ENCODE results near the gene THEMIS. TPM values are rescaled to one million over a fixed set of nuclear protein-coding genes. Genes with fewer than 3 reads are reported as not detected.

Gene THEMIS
- total RNA-seq, 2 experiments from 2014 or later, result 9.5 to 11.5 TPM

- ChIA-PET POLR2A (no interaction called here), CTCF (interaction anchor here (1.0 kb wide), 1 partner anchor 85 kb away, joined by 3 read pairs; no protein-coding TSS in a partner anchor)
- Mint-ChIP-seq H3K4me1 (ENCODE audit: low read depth) (peaks cover 52% of the 10 kb centered on the region), H3K4me3 (no peak overlapping the region), H3K27ac (no peak overlapping the region), H3K9me3 (peaks cover 17% of the 10 kb centered on the region), H3K27me3 (no peaks in the 10 kb centered on the region), H3K36me3 (peaks cover 12% of the 10 kb centered on the region)
- intact Hi-C loops (cut with micrococcal nuclease), result no loop called here
- DNase-seq, result no peak
Measured at GRCh38 chr6:127768223-127768622, 132.6 kb downstream of the THEMIS start.

GRCh38 chr6:127765949-127766348, 134.9 kb downstream of the THEMIS start:
- Mint-ChIP-seq H3K27me3 (no peaks in the 10 kb centered on the region), H3K36me3 (peaks cover 9% of the 10 kb centered on the region), H3K27ac (no peak overlapping the region), H3K4me1 (ENCODE audit: low read depth) (peaks cover 65% of the 10 kb centered on the region), H3K9me3 (peaks cover 12% of the 10 kb centered on the region), H3K4me3 (no peak overlapping the region)
- DNase-seq, result no peak
- POLR2A ChIA-PET, result no interaction called here
- CTCF ChIA-PET, result no interaction called here
- intact Hi-C loops (cut with micrococcal nuclease), result no loop called here

GRCh38 chr6:127762284-127762683, 138.6 kb downstream of the THEMIS start:
- no peak overlapping the region for H3K4me3 Mint-ChIP-seq
- intact Hi-C loops (cut with micrococcal nuclease), result no loop called here

GRCh38 chr6:127761084-127761483, 139.8 kb downstream of the THEMIS start:
- POLR2A ChIA-PET, result no interaction called here
- peaks cover 7% of the 10 kb centered on the region for H3K36me3 Mint-ChIP-seq
- intact Hi-C loops (cut with micrococcal nuclease), result no loop called here
- H3K27me3 Mint-ChIP-seq, result no peaks in the 10 kb centered on the region
- H3K4me1 Mint-ChIP-seq (ENCODE audit: low read depth), result peaks cover 45% of the 10 kb centered on the region
- CTCF ChIA-PET, result interaction anchor here (1.1 kb wide), 1 partner anchor 22 kb away, joined by 3 read pairs; no protein-coding TSS in a partner anchor
- peaks cover 15% of the 10 kb centered on the region for H3K9me3 Mint-ChIP-seq
- H3K27ac Mint-ChIP-seq, result no peak overlapping the region
- DNase-seq, result no peak
- H3K4me3 Mint-ChIP-seq, result no peak overlapping the region

More at GRCh38 chr6:127762284-127762683, 138.6 kb downstream of the THEMIS start:
- Mint-ChIP-seq H3K27me3 (no peaks in the 10 kb centered on the region), H3K36me3 (peaks cover 5% of the 10 kb centered on the region), H3K9me3 (peaks cover 11% of the 10 kb centered on the region), H3K4me1 (ENCODE audit: low read depth) (peaks cover 49% of the 10 kb centered on the region), H3K27ac (no peak overlapping the region)
- DNase-seq, result no peak
- ChIA-PET POLR2A (no interaction called here), CTCF (interaction anchor here (1.2 kb wide), 1 partner anchor 25 kb away, joined by 4 read pairs; no protein-coding TSS in a partner anchor)

- intact Hi-C loops (cut with micrococcal nuclease), result loop anchor here (1.0 to 2.0 kb wide), 2 partner anchors 38 to 64 kb away; no protein-coding TSS in a partner anchor
- H3K36me3 Mint-ChIP-seq, result peaks cover under 1% of the 10 kb centered on the region
- DNase-seq, result no peak
- peaks cover 57% of the 10 kb centered on the region for H3K4me1 Mint-ChIP-seq (ENCODE audit: low read depth)
- no peak overlapping the region for H3K27ac Mint-ChIP-seq
- H3K27me3 Mint-ChIP-seq, result no peaks in the 10 kb centered on the region
- H3K9me3 Mint-ChIP-seq, result peaks cover under 1% of the 10 kb centered on the region
- POLR2A ChIA-PET, result no interaction called here
- H3K4me3 Mint-ChIP-seq, result no peak overlapping the region
- CTCF ChIA-PET, result interaction anchor here (1.1 to 1.6 kb wide), 2 partner anchors 12 to 105 kb away, joined by 3 to 8 read pairs; no protein-coding TSS in a partner anchor
Measured at GRCh38 chr6:127749095-127749494, 151.8 kb downstream of the THEMIS start.

- peak overlapping the region; percentile 44 for H3K4me3 Mint-ChIP-seq
- no peaks in the 10 kb centered on the region for H3K27me3 Mint-ChIP-seq
Measured at GRCh38 chr6:127748290-127748689, 152.6 kb downstream of the THEMIS start.

GRCh38 chr6:127738423-127738822, 162.4 kb downstream of the THEMIS start:
- H3K27ac Mint-ChIP-seq, result no peak overlapping the region
- intact Hi-C loops (cut with micrococcal nuclease), result loop anchor here (5.0 to 10.0 kb wide), 5 partner anchors 169 to 994 kb away; no protein-coding TSS in a partner anchor
- no peaks in the 10 kb centered on the region for H3K27me3 Mint-ChIP-seq
- H3K4me1 Mint-ChIP-seq (ENCODE audit: low read depth), result peaks cover 44% of the 10 kb centered on the region
- ChIA-PET POLR2A (no interaction called here), CTCF (interaction anchor here (0.6 to 3.9 kb wide), 10 partner anchors 8 to 591 kb away, joined by 3 to 52 read pairs (median 4); no protein-coding TSS in a partner anchor)
- DNase-seq, result no peak
- no peak overlapping the region for H3K4me3 Mint-ChIP-seq
- no peaks in the 10 kb centered on the region for H3K9me3 Mint-ChIP-seq
- H3K36me3 Mint-ChIP-seq, result no peaks in the 10 kb centered on the region

More at GRCh38 chr6:127748290-127748689, 152.6 kb downstream of the THEMIS start:
- intact Hi-C loops (cut with micrococcal nuclease), result loop anchor here (2.0 kb wide), 1 partner anchor 39 kb away; no protein-coding TSS in a partner anchor
- DNase-seq, result no peak
- H3K27ac Mint-ChIP-seq, result peak overlapping the region; percentile 74
- no peaks in the 10 kb centered on the region for H3K36me3 Mint-ChIP-seq
- POLR2A ChIA-PET, result no interaction called here
- H3K4me1 Mint-ChIP-seq (ENCODE audit: low read depth), result peaks cover 58% of the 10 kb centered on the region
- no peaks in the 10 kb centered on the region for H3K9me3 Mint-ChIP-seq
- CTCF ChIA-PET, result interaction anchor here (1.6 kb wide), 1 partner anchor 11 kb away, joined by 8 read pairs; no protein-coding TSS in a partner anchor

- DNase-seq, result no peak
- no peaks in the 10 kb centered on the region for H3K36me3 Mint-ChIP-seq
- H3K9me3 Mint-ChIP-seq, result no peaks in the 10 kb centered on the region
- no peak overlapping the region for H3K27ac Mint-ChIP-seq
- H3K4me1 Mint-ChIP-seq (ENCODE audit: low read depth), result peaks cover 45% of the 10 kb centered on the region
- POLR2A ChIA-PET, result no interaction called here
- no peaks in the 10 kb centered on the region for H3K27me3 Mint-ChIP-seq
- CTCF ChIA-PET, result interaction anchor here (0.6 to 3.9 kb wide), 33 partner anchors 9 to 783 kb away, joined by 3 to 52 read pairs (median 4); partner anchors contain the start of gene PTPRK
- intact Hi-C loops (cut with micrococcal nuclease), result loop anchor here (1.0 to 10.0 kb wide), 10 partner anchors 75 to 1515 kb away; no protein-coding TSS in a partner anchor
- no peak overlapping the region for H3K4me3 Mint-ChIP-seq
Measured at GRCh38 chr6:127737768-127738167, 163.1 kb downstream of the THEMIS start.

- peaks cover 44% of the 10 kb centered on the region for H3K4me1 Mint-ChIP-seq (ENCODE audit: low read depth)
- intact Hi-C loops (cut with micrococcal nuclease), result loop anchor here (1.0 to 10.0 kb wide), 10 partner anchors 76 to 1516 kb away; no protein-coding TSS in a partner anchor
- peak; percentile 30 for DNase-seq
- no peaks in the 10 kb centered on the region for H3K9me3 Mint-ChIP-seq
- no peaks in the 10 kb centered on the region for H3K27me3 Mint-ChIP-seq
- POLR2A ChIA-PET, result no interaction called here
- CTCF ChIA-PET, result interaction anchor here (0.6 to 3.9 kb wide), 44 partner anchors 10 to 783 kb away, joined by 3 to 52 read pairs (median 4); partner anchors contain the start of gene PTPRK
- peak overlapping the region; percentile 25 for H3K27ac Mint-ChIP-seq
- H3K36me3 Mint-ChIP-seq, result no peaks in the 10 kb centered on the region
- no peak overlapping the region for H3K4me3 Mint-ChIP-seq
Measured at GRCh38 chr6:127737009-127737486, 163.8 kb downstream of the THEMIS start.

- Mint-ChIP-seq H3K27me3 (no peaks in the 10 kb centered on the region), H3K9me3 (no peaks in the 10 kb centered on the region), H3K36me3 (no peaks in the 10 kb centered on the region), H3K27ac (no peak overlapping the region), H3K4me1 (ENCODE audit: low read depth) (peaks cover 34% of the 10 kb centered on the region), H3K4me3 (no peak overlapping the region)
- ChIA-PET CTCF (no interaction called here), POLR2A (no interaction called here)
- intact Hi-C loops (cut with micrococcal nuclease), result loop anchor here (10.0 kb wide), 2 partner anchors 248 to 442 kb away; no protein-coding TSS in a partner anchor
- DNase-seq, result no peak
Measured at GRCh38 chr6:127732927-127733326, 167.9 kb downstream of the THEMIS start.

- ChIA-PET CTCF (interaction anchor here (0.6 to 1.4 kb wide), 3 partner anchors 10 to 597 kb away, joined by 3 to 10 read pairs (median 3); no protein-coding TSS in a partner anchor), POLR2A (no interaction called here)
- Mint-ChIP-seq H3K9me3 (no peaks in the 10 kb centered on the region), H3K27ac (no peak overlapping the region), H3K27me3 (no peaks in the 10 kb centered on the region), H3K4me1 (ENCODE audit: low read depth) (peaks cover 18% of the 10 kb centered on the region), H3K4me3 (no peak overlapping the region), H3K36me3 (no peaks in the 10 kb centered on the region)
- no peak for DNase-seq
- intact Hi-C loops (cut with micrococcal nuclease), result no loop called here
Measured at GRCh38 chr6:127727260-127727953, 173.5 kb downstream of the THEMIS start.

GRCh38 chr6:127725821-127726220, 175.0 kb downstream of the THEMIS start:
- intact Hi-C loops (cut with micrococcal nuclease), result no loop called here
- no peak overlapping the region for H3K4me3 Mint-ChIP-seq

More at GRCh38 chr6:127725821-127726220, 175.0 kb downstream of the THEMIS start:
- no peaks in the 10 kb centered on the region for H3K27me3 Mint-ChIP-seq
- H3K4me1 Mint-ChIP-seq (ENCODE audit: low read depth), result peaks cover 13% of the 10 kb centered on the region
- ChIA-PET POLR2A (no interaction called here), CTCF (interaction anchor here (1.9 kb wide), 1 partner anchor 11 kb away, joined by 5 read pairs; no protein-coding TSS in a partner anchor)
- H3K36me3 Mint-ChIP-seq, result no peaks in the 10 kb centered on the region
- DNase-seq, result no peak
- H3K27ac Mint-ChIP-seq, result no peak overlapping the region
- no peaks in the 10 kb centered on the region for H3K9me3 Mint-ChIP-seq

Measured in activated CD4-positive, alpha-beta memory T cell treated with anti-CD3 and anti-CD28 coated beads for 36 hours (primary cell).